ENCODE measurements around the gene LBHD2.
"Not testable (repeated sequence)": the region's sequence is repeated elsewhere in the genome, so short reads cannot be mapped to it uniquely, and the experiment has no call there.

LBHD2 gene

GRCh38 chr14:103084021-103084919 lies at the start of gene LBHD2:
TSS of gene LBHD2 (plus strand) at chr14:103084210. CDS start at chr14:103086013, 1,803 bp downstream.
- DNase-seq (ENCODE audit: low spot score), result peak; percentile 80

- no peak for DNase-seq (ENCODE audit: low spot score)
Observed at GRCh38 chr14:103041464-103041863, 42.5 kb upstream of the LBHD2 start.

- no peak for DNase-seq (ENCODE audit: low spot score)
Observed at GRCh38 chr14:103043257-103044015, 40.6 kb upstream of the LBHD2 start.

- no peak for DNase-seq (ENCODE audit: low spot score)
Observed at GRCh38 chr14:103045371-103045869, 38.6 kb upstream of the LBHD2 start.

- not testable (repeated sequence) for DNase-seq (ENCODE audit: low spot score)
Observed at GRCh38 chr14:103047453-103047852, 36.6 kb upstream of the LBHD2 start.

GRCh38 chr14:103050935-103051334 lies 33.1 kb upstream of the LBHD2 start:
- no peak for DNase-seq (ENCODE audit: low spot score)

- DNase-seq (ENCODE audit: low spot score), result no peak
Observed at GRCh38 chr14:103052407-103052806, 31.6 kb upstream of the LBHD2 start.

- no peak for DNase-seq (ENCODE audit: low spot score)
Observed at GRCh38 chr14:103055695-103056094, 28.3 kb upstream of the LBHD2 start.

- DNase-seq (ENCODE audit: low spot score), result peak; percentile 81
Observed at GRCh38 chr14:103056322-103057027, 27.5 kb upstream of the LBHD2 start.

GRCh38 chr14:103057028-103057371 lies 27.0 kb upstream of the LBHD2 start:
- no peak for DNase-seq (ENCODE audit: low spot score)

- DNase-seq (ENCODE audit: low spot score), result peak; percentile 99
Observed at GRCh38 chr14:103057372-103058163, 26.4 kb upstream of the LBHD2 start, which contains the start of gene CDC42BPB. TSS of gene CDC42BPB (minus strand) at chr14:103057549. CDS start at chr14:103057173, 376 bp downstream.

- no peak for DNase-seq (ENCODE audit: low spot score)
Observed at GRCh38 chr14:103058164-103059055, 25.6 kb upstream of the LBHD2 start.

- DNase-seq (ENCODE audit: low spot score), result no peak
Observed at GRCh38 chr14:103059556-103059955, 24.5 kb upstream of the LBHD2 start.

- no peak for DNase-seq (ENCODE audit: low spot score)
Observed at GRCh38 chr14:103061482-103061976, 22.5 kb upstream of the LBHD2 start.

GRCh38 chr14:103064436-103064835 lies 19.6 kb upstream of the LBHD2 start:
- no peak for DNase-seq (ENCODE audit: low spot score)

- DNase-seq (ENCODE audit: low spot score), result no peak
Observed at GRCh38 chr14:103064978-103065377, 19.0 kb upstream of the LBHD2 start.

GRCh38 chr14:103065861-103066260 lies 18.1 kb upstream of the LBHD2 start:
- no peak for DNase-seq (ENCODE audit: low spot score)

- DNase-seq (ENCODE audit: low spot score), result no peak
Observed at GRCh38 chr14:103066399-103066798, 17.6 kb upstream of the LBHD2 start.

- no peak for DNase-seq (ENCODE audit: low spot score)
Observed at GRCh38 chr14:103067231-103067954, 16.6 kb upstream of the LBHD2 start.
